ENCODE results near the gene TRIM52. TPM values are rescaled to one million over a fixed set of nuclear protein-coding genes. Genes with fewer than 3 reads are reported as not detected.
A peak's percentile ranks its signal among the peaks of the same experiment; 100 is the strongest.

Gene TRIM52
- total RNA-seq, 1 experiment from 2014 or later, result 7.6 TPM

DNA sequence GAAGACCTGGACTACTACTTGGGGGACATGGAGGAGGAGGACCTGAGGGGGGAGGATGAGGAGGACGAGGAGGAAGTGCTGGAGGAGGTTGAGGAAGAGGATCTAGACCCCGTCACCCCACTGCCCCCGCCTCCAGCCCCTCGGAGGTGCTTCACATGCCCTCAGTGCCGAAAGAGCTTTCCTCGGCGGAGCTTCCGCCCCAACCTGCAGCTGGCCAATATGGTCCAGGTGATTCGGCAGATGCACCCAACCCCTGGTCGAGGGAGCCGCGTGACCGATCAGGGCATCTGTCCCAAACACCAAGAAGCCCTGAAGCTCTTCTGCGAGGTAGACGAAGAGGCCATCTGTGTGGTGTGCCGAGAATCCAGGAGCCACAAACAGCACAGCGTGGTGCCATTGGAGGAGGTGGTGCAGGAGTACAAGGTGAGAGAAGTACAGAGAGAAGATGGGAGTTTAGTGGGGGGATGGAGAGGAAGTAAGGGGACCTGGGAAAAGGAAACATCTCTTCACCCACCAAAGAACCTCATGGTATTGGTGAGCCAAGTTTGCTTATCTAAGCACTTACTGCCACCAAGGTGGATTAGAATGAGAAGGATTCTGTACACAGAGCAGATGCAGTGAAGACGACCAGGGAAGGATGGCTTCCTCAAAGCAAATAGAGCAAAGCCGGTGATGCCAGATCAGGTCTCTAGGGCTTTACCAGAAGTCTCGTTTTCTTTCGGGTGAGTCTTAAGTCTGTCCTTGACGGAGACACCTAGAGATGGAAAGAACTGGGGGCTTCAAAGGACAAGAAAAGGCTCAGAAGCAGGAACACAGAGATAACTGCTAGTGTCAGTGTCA is 36.3 kb downstream of the TRIM52 start:
- RAD21 ChIA-PET (ENCODE audit: low non-redundant PET in 1 of 2, low total read pairs in 2 of 2, uncharacterized antibody in 2 of 2, unreplicated experiment in 2 of 2), result no interaction called here
- Histone ChIP-seq H3K36me3 (ENCODE audit: control insufficient read depth in 1 of 2, insufficient read depth in 2 of 2, low read length in 2 of 2) (peaks cover 4 to 6% of the 10 kb centered on the region in 2 experiments; a peak in 2 of 4 replicates), H3K9me2 (ENCODE audit: insufficient read depth) (no peaks in the 10 kb centered on the region), H3K4me3 (replicated peaks in 1 of 2; ENCODE audit: low read depth in 1 of 2, low read length in 2 of 2) (peak overlapping the region; percentile 94 to 100), H3K9ac (ENCODE audit: low read length) (peak overlapping the region; percentile 88), H2AFZ (ENCODE audit: low read depth, low read length, poor library complexity, severe bottlenecking) (no peak overlapping the region), H3K4me2 (ENCODE audit: low read length) (peak overlapping the region; percentile 100), H4K20me1 (ENCODE audit: insufficient read depth) (no peaks in the 10 kb centered on the region), H3K27ac (ENCODE audit: low read depth, low read length) (peak overlapping the region; percentile 92), H3K9me3 (ENCODE audit: control insufficient read depth in 1 of 2, insufficient read depth in 1 of 2, low read depth in 1 of 2, low read length in 2 of 2) (no peaks in the 10 kb centered on the region), H3K79me2 (ENCODE audit: insufficient read depth, low read length) (peaks cover 40% of the 10 kb centered on the region), H3K4me1 (ENCODE audit: control insufficient read depth in 1 of 2, insufficient read depth in 2 of 2, low read length in 2 of 2) (peaks cover 18 to 33% of the 10 kb centered on the region in 2 experiments), H3K27me3 (ENCODE audit: insufficient read depth, low read length) (no peaks in the 10 kb centered on the region)
- BruUV-seq (replicated peaks), result no TSS peak
- no peak for DNase-seq (ENCODE audit: low read depth, low spot score)
- POLR2A ChIA-PET, result interaction anchor here (1.5 to 1.6 kb wide), 2 partner anchors 20 to 51 kb away, joined by 4 to 19 read pairs; partner anchors contain the start of gene RACK1
- intact Hi-C loops (cut with micrococcal nuclease), result loop anchor here (5.0 kb wide), 1 partner anchor 52 kb away; no protein-coding TSS in a partner anchor
- CTCF ChIA-PET, result no interaction called here
- ATAC-seq, result no peak
- TF ChIP-seq CBX3 (IDR thresholded peaks at IDR 0.05; ENCODE audit: low read depth) (no peak), ATF3 (IDR thresholded peaks at IDR 0.05) (no peak), TCF7L2 (IDR thresholded peaks at IDR 0.05; ENCODE audit: borderline replicate concordance, extremely low read depth, insufficient read depth, insufficient read length) (no peak), POLR2AphosphoS5 (IDR thresholded peaks at IDR 0.05; ENCODE audit: low read depth, low read length) (0 out of 2 replicates have a peak, but pooled peaks have one; percentile 5), SRF (IDR thresholded peaks at IDR 0.05; ENCODE audit: low read depth) (no peak)

DNA sequence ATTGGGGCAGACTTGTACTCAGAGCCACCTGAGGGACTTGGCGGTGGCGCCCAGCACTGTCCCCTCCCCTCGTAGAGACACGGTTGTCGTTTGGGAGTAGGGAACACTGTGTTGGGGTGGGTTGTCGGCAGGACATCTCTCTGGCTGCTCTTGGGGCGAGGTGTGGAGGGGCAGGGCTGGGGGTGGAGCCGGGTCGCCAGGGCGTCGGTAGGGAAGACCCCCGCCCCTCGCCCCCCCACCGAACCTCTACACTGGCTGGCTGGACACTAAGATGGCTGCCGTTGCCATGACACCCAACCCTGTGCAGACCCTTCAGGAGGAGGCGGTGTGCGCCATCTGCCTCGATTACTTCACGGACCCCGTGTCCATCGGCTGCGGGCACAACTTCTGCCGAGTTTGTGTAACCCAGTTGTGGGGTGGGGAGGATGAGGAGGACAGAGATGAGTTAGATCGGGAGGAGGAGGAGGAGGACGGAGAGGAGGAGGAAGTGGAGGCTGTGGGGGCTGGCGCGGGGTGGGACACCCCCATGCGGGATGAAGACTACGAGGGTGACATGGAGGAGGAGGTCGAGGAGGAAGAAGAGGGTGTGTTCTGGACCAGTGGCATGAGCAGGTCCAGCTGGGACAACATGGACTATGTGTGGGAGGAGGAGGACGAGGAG is 37.1 kb downstream of the TRIM52 start:
- Histone ChIP-seq H3K4me2 (ENCODE audit: low read length) (peak overlapping the region; percentile 100), H3K36me3 (ENCODE audit: control insufficient read depth in 1 of 2, insufficient read depth in 2 of 2, low read length in 2 of 2) (peaks cover 4 to 6% of the 10 kb centered on the region in 2 experiments; a peak in 2 of 4 replicates), H4K20me1 (ENCODE audit: insufficient read depth) (no peaks in the 10 kb centered on the region), H3K9ac (ENCODE audit: low read length) (peak overlapping the region; percentile 88), H2AFZ (ENCODE audit: low read depth, low read length, poor library complexity, severe bottlenecking) (no peak overlapping the region), H3K9me3 (ENCODE audit: control insufficient read depth in 1 of 2, insufficient read depth in 1 of 2, low read depth in 1 of 2, low read length in 2 of 2) (no peaks in the 10 kb centered on the region), H3K4me1 (ENCODE audit: control insufficient read depth in 1 of 2, insufficient read depth in 2 of 2, low read length in 2 of 2) (peaks cover 22 to 39% of the 10 kb centered on the region in 2 experiments), H3K27me3 (ENCODE audit: insufficient read depth, low read length) (no peaks in the 10 kb centered on the region), H3K9me2 (ENCODE audit: insufficient read depth) (no peaks in the 10 kb centered on the region), H3K27ac (ENCODE audit: low read depth, low read length) (peak overlapping the region; percentile 92), H3K79me2 (ENCODE audit: insufficient read depth, low read length) (peaks cover 34% of the 10 kb centered on the region), H3K4me3 (replicated peaks in 1 of 2; ENCODE audit: low read depth in 1 of 2, low read length in 2 of 2) (peak overlapping the region; percentile 94 to 100)
- ATAC-seq, result peak; percentile 10
- ChIA-PET CTCF (interaction anchor here (0.9 kb wide), 1 partner anchor 35 kb away, joined by 3 read pairs; no protein-coding TSS in a partner anchor), POLR2A (interaction anchor here (0.8 to 2.8 kb wide), 11 partner anchors 9 to 51 kb away, joined by 3 to 22 read pairs (median 4); partner anchors contain the start of genes RACK1 and TRIM7), RAD21 (ENCODE audit: low non-redundant PET in 1 of 2, low total read pairs in 2 of 2, uncharacterized antibody in 2 of 2, unreplicated experiment in 2 of 2) (no interaction called here)
- intact Hi-C loops (cut with micrococcal nuclease), result loop anchor here (1.0 to 5.0 kb wide), 3 partner anchors 17 to 52 kb away; no protein-coding TSS in a partner anchor
- DNase-seq (ENCODE audit: low read depth, low spot score), result no peak
- TSS peak; percentile 71 for BruUV-seq (replicated peaks)
- TF ChIP-seq, protein P1, sequence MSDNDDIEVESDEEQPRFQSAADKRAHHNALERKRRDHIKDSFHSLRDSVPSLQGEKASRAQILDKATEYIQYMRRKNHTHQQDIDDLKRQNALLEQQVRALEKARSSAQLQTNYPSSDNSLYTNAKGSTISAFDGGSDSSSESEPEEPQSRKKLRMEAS (IDR thresholded peaks at IDR 0.05), result no peak
- TF ChIP-seq POLR2AphosphoS5 (IDR thresholded peaks at IDR 0.05; ENCODE audit: low read depth, low read length) (peak; percentile 82), CEBPB (IDR thresholded peaks at IDR 0.05; ENCODE audit: low read depth) (no peak), CTCF (IDR thresholded peaks at IDR 0.05 in 2 of 3, conservative IDR thresholded peaks at IDR 0.05 in 1 of 3; ENCODE audit: borderline replicate concordance in 1 of 3, insufficient read depth in 1 of 3, low read depth in 2 of 3, low read length in 2 of 3) (no peak), ELF1 (IDR thresholded peaks at IDR 0.05; ENCODE audit: borderline replicate concordance, low read depth) (no peak), SIN3A (IDR thresholded peaks at IDR 0.05; ENCODE audit: low read depth) (no peak), TCF7L2 (IDR thresholded peaks at IDR 0.05; ENCODE audit: borderline replicate concordance, extremely low read depth, insufficient read depth, insufficient read length) (no peak)
- TF ChIP-seq, protein P2, sequence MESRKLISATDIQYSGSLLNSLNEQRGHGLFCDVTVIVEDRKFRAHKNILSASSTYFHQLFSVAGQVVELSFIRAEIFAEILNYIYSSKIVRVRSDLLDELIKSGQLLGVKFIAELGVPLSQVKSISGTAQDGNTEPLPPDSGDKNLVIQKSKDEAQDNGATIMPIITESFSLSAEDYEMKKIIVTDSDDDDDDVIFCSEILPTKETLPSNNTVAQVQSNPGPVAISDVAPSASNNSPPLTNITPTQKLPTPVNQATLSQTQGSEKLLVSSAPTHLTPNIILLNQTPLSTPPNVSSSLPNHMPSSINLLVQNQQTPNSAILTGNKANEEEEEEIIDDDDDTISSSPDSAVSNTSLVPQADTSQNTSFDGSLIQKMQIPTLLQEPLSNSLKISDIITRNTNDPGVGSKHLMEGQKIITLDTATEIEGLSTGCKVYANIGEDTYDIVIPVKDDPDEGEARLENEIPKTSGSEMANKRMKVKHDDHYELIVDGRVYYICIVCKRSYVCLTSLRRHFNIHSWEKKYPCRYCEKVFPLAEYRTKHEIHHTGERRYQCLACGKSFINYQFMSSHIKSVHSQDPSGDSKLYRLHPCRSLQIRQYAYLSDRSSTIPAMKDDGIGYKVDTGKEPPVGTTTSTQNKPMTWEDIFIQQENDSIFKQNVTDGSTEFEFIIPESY (IDR thresholded peaks at IDR 0.05; ENCODE audit: extremely low read depth, insufficient replicate concordance, low read length), result peak; percentile 2
